Nephron progenitor cell (in vitro differentiated cells): ENCODE data around the gene C19orf25.

Experiments used
- DNase-seq: peaks from one replicate; pipeline ENCODE4 v3.0.0; 2021
- H3K27ac Mint-ChIP-seq: 2 replicates; pipeline ENCODE4 v1.8.0; 2021; ENCODE audit warnings: mild to moderate bottlenecking, moderate library complexity, mixed read lengths
- H3K27me3 Mint-ChIP-seq: 2 replicates; pipeline ENCODE4 v1.8.0; 2021; ENCODE audit warnings: mild to moderate bottlenecking, low read depth, mixed read lengths; ENCODE audit not compliant: poor library complexity
- H3K36me3 Mint-ChIP-seq: 2 replicates; pipeline ENCODE4 v1.8.0; 2021; ENCODE audit warnings: low read depth, mixed read lengths
- H3K4me1 Mint-ChIP-seq: 2 replicates; pipeline ENCODE4 v1.8.0; 2021; ENCODE audit warnings: mixed read lengths
- H3K4me3 Mint-ChIP-seq: 2 replicates; pipeline ENCODE4 v1.8.0; 2021; ENCODE audit warnings: mild to moderate bottlenecking, moderate library complexity, mixed read lengths
- H3K9me3 Mint-ChIP-seq: 2 replicates; pipeline ENCODE4 v1.8.0; 2021; ENCODE audit warnings: mild to moderate bottlenecking, moderate library complexity, mixed read lengths
- CTCF ChIP-seq: fragments of 200-600 bp; sonication (generic); IDR thresholded peaks from 2 replicates; pipeline ENCODE4 v1.5.0; 2021; ENCODE audit warnings: antibody characterized with exemption

Gene C19orf25

GRCh38 chr19:1468821-1469254 is 10.2 kb downstream of the C19orf25 start:
- peaks cover 88% of the 10 kb centered on the region for H3K27me3 Mint-ChIP-seq
- H3K27ac Mint-ChIP-seq: no peak overlapping the region
- no peaks in the 10 kb centered on the region for H3K9me3 Mint-ChIP-seq
- DNase-seq: peak; percentile 53
- H3K4me3 Mint-ChIP-seq: no peak overlapping the region
- no peak for TF ChIP-seq CTCF
- peaks cover 7% of the 10 kb centered on the region for H3K4me1 Mint-ChIP-seq
- H3K36me3 Mint-ChIP-seq: no peaks in the 10 kb centered on the region

GRCh38 chr19:1468274-1468820 is 10.7 kb downstream of the C19orf25 start:
- Mint-ChIP-seq H3K36me3 (no peaks in the 10 kb centered on the region), H3K4me3 (no peak overlapping the region), H3K27me3 (peaks cover 90% of the 10 kb centered on the region), H3K4me1 (peaks cover 7% of the 10 kb centered on the region), H3K9me3 (no peaks in the 10 kb centered on the region), H3K27ac (no peak overlapping the region)
- DNase-seq: no peak
- TF ChIP-seq CTCF: no peak

- TF ChIP-seq CTCF: no peak
- Mint-ChIP-seq H3K4me3 (no peak overlapping the region), H3K9me3 (no peaks in the 10 kb centered on the region), H3K27me3 (peaks cover 90% of the 10 kb centered on the region), H3K27ac (no peak overlapping the region), H3K4me1 (peaks cover 7% of the 10 kb centered on the region), H3K36me3 (no peaks in the 10 kb centered on the region)
- DNase-seq: peak; percentile 43
Measured at GRCh38 chr19:1467490-1468273, 11.3 kb downstream of the C19orf25 start.

GRCh38 chr19:1467215-1467489 is 11.9 kb downstream of the C19orf25 start:
- H3K36me3 Mint-ChIP-seq: no peaks in the 10 kb centered on the region
- H3K27me3 Mint-ChIP-seq: peaks cover 90% of the 10 kb centered on the region
- no peak for TF ChIP-seq CTCF
- DNase-seq: no peak
- peaks cover 7% of the 10 kb centered on the region for H3K4me1 Mint-ChIP-seq
- no peaks in the 10 kb centered on the region for H3K9me3 Mint-ChIP-seq
- no peak overlapping the region for H3K4me3 Mint-ChIP-seq
- no peak overlapping the region for H3K27ac Mint-ChIP-seq

- peak; percentile 42 for DNase-seq
- no peak for TF ChIP-seq CTCF
- H3K9me3 Mint-ChIP-seq: no peaks in the 10 kb centered on the region
- H3K36me3 Mint-ChIP-seq: no peaks in the 10 kb centered on the region
- peaks cover 7% of the 10 kb centered on the region for H3K4me1 Mint-ChIP-seq
- H3K4me3 Mint-ChIP-seq: no peak overlapping the region
- H3K27ac Mint-ChIP-seq: no peak overlapping the region
- peaks cover 85% of the 10 kb centered on the region for H3K27me3 Mint-ChIP-seq
Measured at GRCh38 chr19:1466461-1467214, 12.4 kb downstream of the C19orf25 start.
